Esophagus muscularis mucosa (tissue), 3 donors: Measurements from ENCODE around the gene DYNC1I1.

ENCODE experiments used
- CTCF ChIP-seq, 3 experiments: fragments of 200-600 bp in 2 of 3; fragments of 450-650 bp in 1 of 3; sonication (generic) in 2 of 3; IDR thresholded peaks; one replicate each; pipeline ENCODE4 v1.5.1; 2017 to 2019; ENCODE audit warnings: antibody characterized with exemption in 3 of 3, mild to moderate bottlenecking in 2 of 3, moderate library complexity in 1 of 3
- POLR2A ChIP-seq: fragments of 450-650 bp; IDR thresholded peaks from one replicate; pipeline ENCODE4 v1.6.1; 2017; ENCODE audit warnings: antibody characterized with exemption, moderate library complexity, mild to moderate bottlenecking, low read depth
- POLR2AphosphoS5 ChIP-seq, 2 donors: sonication (generic); formaldehyde crosslinking; IDR thresholded peaks; one replicate each; pipeline ENCODE4 v1.6.1; 2017; ENCODE audit warnings: antibody characterized with exemption in 2 of 2

- no peak for TF ChIP-seq CTCF (IDR thresholded peaks at IDR 0.05)
- no peak for TF ChIP-seq POLR2A
- no peak for TF ChIP-seq POLR2AphosphoS5 (IDR thresholded peaks at IDR 0.05)
Measured at GRCh38 chr7:96136600-96137239, 364.4 kb downstream of the DYNC1I1 start.
